Stimulated activated CD8-positive, alpha-beta memory T cell treated with anti-CD3 and anti-CD28 coated beads, Interleukin-2, amount 100 ng/mL, for 1 hour (primary cell): ENCODE measurements around the gene APOA1.
A peak's percentile ranks its signal among the peaks of the same experiment; 100 is the strongest.

Experiments used
- DNase-seq, 2 donors: peaks; one replicate each; pipeline ENCODE4 v3.0.0-alpha.2; 2020; ENCODE audit warnings: low read depth in 2 of 2

Gene APOA1

DNA sequence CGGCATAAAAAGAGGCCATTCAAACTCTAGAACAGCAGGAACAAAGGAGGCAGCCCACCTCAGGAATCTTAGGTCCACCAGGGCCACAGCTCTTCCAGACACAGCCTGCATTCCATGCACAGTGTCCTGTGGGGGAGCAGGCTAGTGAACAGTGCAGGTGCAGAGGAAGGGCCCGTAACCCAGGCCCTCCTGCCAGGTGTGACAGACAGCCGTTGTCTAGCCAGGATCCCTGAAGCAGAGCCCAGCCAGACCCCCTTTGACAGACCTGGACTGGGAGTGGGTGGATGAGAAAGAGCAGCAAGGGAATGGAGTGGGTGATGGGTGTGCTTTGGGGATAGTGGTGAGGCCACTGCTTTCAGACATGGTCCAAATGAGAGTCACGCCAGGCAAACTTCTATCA is 48.4 kb downstream of the APOA1 start:
- no peak for DNase-seq

DNA sequence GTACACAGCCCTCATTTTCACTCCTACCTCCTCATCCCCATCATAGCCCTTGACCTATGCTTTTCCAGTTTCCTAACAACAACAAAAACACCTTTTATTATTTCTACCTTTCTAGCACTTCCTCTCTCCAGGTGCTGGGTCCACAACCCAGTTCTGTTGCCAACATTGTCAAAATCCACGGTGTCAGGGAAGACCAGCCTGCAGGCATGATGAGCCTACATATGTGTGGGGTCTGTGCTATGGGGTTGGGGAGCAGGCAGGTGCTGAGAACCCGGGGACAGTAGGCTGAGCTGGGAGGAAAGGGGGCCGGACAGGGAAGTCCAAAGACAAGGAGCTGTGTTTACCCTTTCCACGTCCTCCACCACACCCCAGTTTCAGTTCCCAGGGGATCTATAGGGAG is 48.9 kb downstream of the APOA1 start:
- DNase-seq = no peak

DNA sequence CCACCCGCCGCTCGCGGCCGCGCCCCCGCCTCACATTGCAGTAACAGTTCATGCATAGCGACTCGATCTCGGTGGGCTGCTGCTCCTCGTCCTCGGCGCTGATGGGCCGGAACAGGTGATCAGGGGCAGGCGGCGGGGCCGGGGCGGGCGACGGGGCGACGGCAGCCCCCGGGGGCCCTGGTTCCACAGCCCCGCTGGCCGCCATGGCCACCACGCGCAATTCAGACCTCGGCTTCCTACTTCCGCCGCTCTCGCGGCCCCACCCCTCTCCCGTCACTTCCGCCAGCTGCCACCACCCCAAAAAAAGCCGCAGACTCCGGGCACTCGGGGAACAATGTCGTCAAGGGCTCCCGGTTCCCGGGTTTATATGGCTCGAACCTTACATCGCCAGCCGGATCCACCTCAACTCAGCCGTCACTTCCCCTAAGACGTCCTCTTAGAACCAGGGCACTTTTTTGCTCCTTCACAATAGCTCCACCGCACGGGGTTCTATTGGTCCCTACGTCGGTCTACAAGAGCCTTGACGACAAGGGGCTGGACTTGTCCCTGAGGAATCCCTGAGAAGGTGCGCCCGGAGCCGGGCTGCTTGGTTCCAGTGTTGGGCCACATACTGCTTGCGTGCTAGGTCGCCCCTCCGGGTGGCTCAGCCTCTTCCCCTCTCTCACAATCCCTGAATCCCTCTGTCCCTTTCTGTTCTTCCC is 49.5 kb downstream of the APOA1 start, which contains the start of gene ZPR1:
Gene ZPR1 (minus strand): TSS at position 238 of the 701 bp plus-strand sequence. CDS start 33 bp downstream, at position 205.
- DNase-seq = peak; percentile 74 to 77

DNA sequence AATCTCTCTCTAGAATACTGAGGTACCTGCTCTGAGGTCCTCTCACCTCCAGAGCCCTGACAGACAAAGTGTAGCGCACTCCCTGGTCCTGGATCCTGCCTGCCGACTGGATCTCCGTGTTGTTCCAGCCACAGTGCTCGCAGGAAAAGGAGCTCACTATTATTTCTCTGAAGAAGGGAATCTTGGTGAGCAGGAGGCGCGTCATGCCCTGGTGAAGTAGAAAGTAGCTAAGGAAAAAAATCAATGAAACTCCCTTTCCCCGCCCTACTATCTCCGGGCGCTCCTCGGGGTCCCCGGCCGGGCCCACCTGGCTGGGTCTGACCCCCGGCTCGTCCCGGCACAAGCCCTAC is 50.0 kb downstream of the APOA1 start:
- DNase-seq = no peak

DNA sequence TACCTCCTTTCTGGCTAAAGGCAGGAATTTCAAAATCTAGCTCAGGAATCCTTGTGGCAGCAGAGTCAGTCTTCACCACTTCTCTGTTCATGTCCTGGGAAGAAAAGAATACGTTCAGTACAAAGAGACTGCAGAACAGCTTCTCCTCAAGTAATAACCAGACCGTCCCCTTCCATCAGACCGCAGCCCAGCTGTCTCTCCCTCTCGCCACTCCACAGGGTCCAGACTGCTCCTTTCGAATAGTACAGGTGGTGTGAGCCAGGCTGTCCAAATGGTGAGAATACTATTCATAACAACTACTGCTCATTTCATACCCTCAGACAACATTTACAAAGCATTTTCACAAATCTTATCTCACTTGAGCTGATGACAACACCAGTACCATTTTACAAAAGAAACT is 50.5 kb downstream of the APOA1 start:
- no peak for DNase-seq

DNA sequence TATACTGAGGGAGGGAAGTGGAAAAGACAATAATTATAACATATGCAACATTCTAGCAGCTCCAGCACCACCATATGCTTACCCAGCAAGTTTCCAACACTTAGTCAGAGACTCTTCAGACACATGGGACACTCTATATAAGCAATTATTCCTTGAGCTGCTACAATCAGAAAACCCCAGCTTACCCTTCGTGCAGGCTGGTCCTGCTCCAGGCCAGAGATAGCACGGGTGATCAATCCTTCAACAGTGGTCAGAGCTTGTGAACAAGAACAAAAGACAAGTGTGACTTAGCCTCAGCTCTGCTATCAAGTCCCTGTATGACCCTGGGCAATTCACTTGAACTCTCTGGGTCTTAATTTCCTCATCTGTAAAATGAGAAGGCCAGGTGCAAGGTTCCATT is 51.1 kb downstream of the APOA1 start:
- no peak for DNase-seq
